Neural cell (in vitro differentiated cells): ENCODE results near the gene SPIB. TPM values are rescaled to one million over a fixed set of nuclear protein-coding genes. Genes with fewer than 3 reads are reported as not detected.

ENCODE experiments used
- H2AFZ ChIP-seq: fragments of 200-600, 300-800 bp; sonication (generic), shearing (Covaris generic); 2 replicates; pipeline ENCODE4 v1.6.0; 2014; ENCODE audit warnings: low read depth, mild to moderate bottlenecking, antibody characterized with exemption, low read length, moderate library complexity
- H3F3A ChIP-seq: fragments of 200-600 bp; shearing (Covaris generic); 2 replicates; pipeline ENCODE4 v1.6.1; 2016; ENCODE audit warnings: mild to moderate bottlenecking, moderate library complexity, mixed read lengths, antibody characterized with exemption, low read length; ENCODE audit not compliant: insufficient read depth, poor library complexity, severe bottlenecking
- H3K27ac ChIP-seq: fragments of 200-600, 300-800 bp; sonication (generic), shearing (Covaris generic); 2 replicates; pipeline ENCODE4 v1.5.1; 2014; ENCODE audit warnings: mild to moderate bottlenecking, low read length, moderate library complexity
- H3K27me3 ChIP-seq: fragments of 300-800, 200-600 bp; sonication (generic), shearing (Covaris generic); 2 replicates; pipeline ENCODE4 v1.6.0; 2014; ENCODE audit warnings: mild to moderate bottlenecking, low read depth, low read length, moderate library complexity; ENCODE audit not compliant: insufficient read depth
- H3K36me3 ChIP-seq: fragments of 300-800, 200-600 bp; sonication (generic), shearing (Covaris generic); 2 replicates; pipeline ENCODE4 v1.5.1; 2014; ENCODE audit warnings: mild to moderate bottlenecking, antibody characterized with exemption, low read length, moderate library complexity; ENCODE audit not compliant: insufficient read depth
- H3K4me2 ChIP-seq: fragments of 300-800, 200-600 bp; sonication (generic), shearing (Covaris generic); 2 replicates; pipeline ENCODE4 v1.6.0; 2014; ENCODE audit warnings: mild to moderate bottlenecking, low read length
- H3K4me3 ChIP-seq: fragments of 300-800, 200-600 bp; sonication (generic), shearing (Covaris generic); 2 replicates; pipeline ENCODE4 v1.5.1; 2014; ENCODE audit warnings: mild to moderate bottlenecking, low read length, moderate library complexity
- H3K79me2 ChIP-seq: fragments of 200-600 bp; shearing (Covaris generic); replicated peaks from 2 replicates; pipeline ENCODE4 v1.6.0; 2014; ENCODE audit warnings: mild to moderate bottlenecking, low read length, moderate library complexity; ENCODE audit not compliant: insufficient read depth
- H3K9ac ChIP-seq: fragments of 300-800, 200-600 bp; sonication (generic), shearing (Covaris generic); 2 replicates; pipeline ENCODE4 v1.6.1; 2016; ENCODE audit warnings: mild to moderate bottlenecking, low read length, mixed read lengths
- H3K9me2 ChIP-seq: fragments of 200-600 bp; shearing (Covaris generic); 2 replicates; pipeline ENCODE4 v1.6.1; 2016; ENCODE audit warnings: mild to moderate bottlenecking, low read length, mixed read lengths; ENCODE audit not compliant: insufficient read depth
- H3K9me3 ChIP-seq: fragments of 200-600, 300-800 bp; sonication (generic), shearing (Covaris generic); 2 replicates; pipeline ENCODE4 v1.6.1; 2016; ENCODE audit warnings: mild to moderate bottlenecking, mixed run types, low read length, moderate library complexity, mixed read lengths
- H4K20me1 ChIP-seq: fragments of 200-600 bp; shearing (Covaris generic); 2 replicates; pipeline ENCODE4 v1.6.1; 2016; ENCODE audit warnings: mild to moderate bottlenecking, mixed run types; ENCODE audit not compliant: insufficient read depth
- CTCF ChIP-seq: fragments of 450-650 bp; IDR thresholded peaks from 2 replicates; pipeline ENCODE4 v1.5.1; 2014; ENCODE audit warnings: antibody characterized with exemption, mild to moderate bottlenecking, moderate library complexity; ENCODE audit not compliant: poor library complexity, severe bottlenecking
- EP300 ChIP-seq: fragments of 450-650 bp; conservative IDR thresholded peaks from 2 replicates; pipeline ENCODE4 v1.6.1; 2014; ENCODE audit warnings: antibody characterized with exemption, mild to moderate bottlenecking, moderate library complexity; ENCODE audit not compliant: poor library complexity, severe bottlenecking
- EZH2 ChIP-seq: fragments of 200-600, 300-800 bp; shearing (Covaris generic), sonication (generic); IDR thresholded peaks from 2 replicates; pipeline ENCODE4 v1.6.1; 2014; ENCODE audit warnings: antibody characterized with exemption, low read length, borderline replicate concordance, mild to moderate bottlenecking; ENCODE audit not compliant: insufficient read depth, poor library complexity, severe bottlenecking
- MXI1 ChIP-seq: fragments of 450-650 bp; conservative IDR thresholded peaks from 2 replicates; pipeline ENCODE4 v1.6.1; 2014; ENCODE audit warnings: antibody characterized with exemption, mild to moderate bottlenecking; ENCODE audit not compliant: poor library complexity, severe bottlenecking
- POLR2AphosphoS5 ChIP-seq: IDR thresholded peaks from 2 replicates; pipeline ENCODE4 v1.6.1; 2012
- RAD21 ChIP-seq: fragments of 450-650 bp; conservative IDR thresholded peaks from 2 replicates; pipeline ENCODE4 v1.6.1; 2014; ENCODE audit warnings: antibody characterized with exemption, mild to moderate bottlenecking, moderate library complexity
- REST ChIP-seq: IDR thresholded peaks from 2 replicates; pipeline ENCODE4 v1.6.1; 2012; ENCODE audit warnings: borderline replicate concordance
- SMC3 ChIP-seq: fragments of 450-650 bp; conservative IDR thresholded peaks from 2 replicates; pipeline ENCODE4 v1.6.1; 2014; ENCODE audit warnings: antibody characterized with exemption, mild to moderate bottlenecking, moderate library complexity; ENCODE audit not compliant: poor library complexity
- TAF1 ChIP-seq: IDR thresholded peaks from 2 replicates; pipeline ENCODE4 v1.6.1; 2012; ENCODE audit warnings: low read depth
- polyA plus RNA-seq: library from polyadenylated mRNA; depleted of rRNA; stranded (reverse); fragments of >200 nt; gene quantifications from 2 replicates; pipeline ENCODE4 v1.2.3, GENCODE V29; 2014

The SPIB gene
- polyA plus RNA-seq, 1 donor from 2014 or later = not detected

GRCh38 chr19:50401605-50402450, 16.9 kb upstream of the SPIB start:
- no peak overlapping the region for H3K4me3 ChIP-seq
- H4K20me1 ChIP-seq = no peaks in the 10 kb centered on the region
- H3K36me3 ChIP-seq = no peaks in the 10 kb centered on the region
- no peak for TF ChIP-seq REST
- no peak for TF ChIP-seq POLR2AphosphoS5
- no peak for TF ChIP-seq SMC3
- no peak for TF ChIP-seq RAD21
- TF ChIP-seq EP300 = no peak
- TF ChIP-seq CTCF = no peak
- no peak for TF ChIP-seq EZH2
- no peak for TF ChIP-seq MXI1
- no peak for TF ChIP-seq TAF1
- no peaks in the 10 kb centered on the region for H3K79me2 ChIP-seq
- no peaks in the 10 kb centered on the region for H3K9me2 ChIP-seq
- H3K9ac ChIP-seq = no peak overlapping the region
- no peaks in the 10 kb centered on the region for H3F3A ChIP-seq
- no peak overlapping the region for H3K4me2 ChIP-seq
- no peak overlapping the region for H2AFZ ChIP-seq
- H3K27ac ChIP-seq = no peak overlapping the region
- H3K27me3 ChIP-seq = no peaks in the 10 kb centered on the region
- no peaks in the 10 kb centered on the region for H3K9me3 ChIP-seq

DNA sequence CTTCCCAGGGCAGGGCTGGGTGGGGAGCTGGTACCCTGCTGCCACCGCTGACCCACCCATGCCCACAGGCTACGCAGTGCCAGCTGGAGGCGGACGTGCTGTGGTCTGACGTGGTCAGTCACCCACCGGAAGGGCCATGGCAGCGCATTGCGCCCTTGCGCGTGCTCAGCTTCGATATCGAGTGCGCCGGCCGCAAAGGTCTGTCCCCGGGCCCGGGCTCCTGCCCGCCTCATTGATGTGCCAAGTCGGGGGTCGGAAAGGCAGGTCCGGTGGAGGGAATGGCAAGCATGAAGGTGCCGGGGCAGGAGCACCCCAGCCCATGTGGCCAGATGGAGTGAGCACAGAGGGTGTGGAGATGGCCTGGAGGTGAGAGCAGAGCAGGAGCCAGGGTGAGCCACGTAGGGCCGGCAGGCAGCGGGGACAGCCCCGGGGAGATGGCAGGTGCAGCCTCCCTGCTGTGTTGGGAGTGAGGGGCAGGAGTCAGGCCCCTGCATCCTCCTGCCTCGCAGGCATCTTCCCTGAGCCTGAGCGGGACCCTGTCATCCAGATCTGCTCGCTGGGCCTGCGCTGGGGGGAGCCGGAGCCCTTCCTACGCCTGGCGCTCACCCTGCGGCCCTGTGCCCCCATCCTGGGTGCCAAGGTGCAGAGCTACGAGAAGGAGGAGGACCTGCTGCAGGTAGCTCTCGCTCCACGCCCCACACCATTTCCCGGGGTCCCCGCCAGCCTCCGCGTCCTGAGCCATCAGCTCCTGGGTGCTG, 16.0 kb upstream of the SPIB start:
- Histone ChIP-seq H3K27ac (no peak overlapping the region), H3K27me3 (no peaks in the 10 kb centered on the region), H3K36me3 (no peaks in the 10 kb centered on the region), H3K4me3 (no peak overlapping the region), H4K20me1 (no peaks in the 10 kb centered on the region), H3K9ac (no peak overlapping the region), H2AFZ (no peak overlapping the region), H3F3A (no peaks in the 10 kb centered on the region), H3K9me2 (no peaks in the 10 kb centered on the region), H3K9me3 (no peaks in the 10 kb centered on the region), H3K79me2 (no peaks in the 10 kb centered on the region), H3K4me2 (no peak overlapping the region)
- TF ChIP-seq MXI1 (no peak), REST (no peak), TAF1 (no peak), RAD21 (no peak), EP300 (no peak), CTCF (no peak), SMC3 (no peak), EZH2 (no peak), POLR2AphosphoS5 (no peak)
